HG03159 (cell line): ENCODE data around the gene UBAC2.
"Not testable (repeated sequence)": the region's sequence is repeated elsewhere in the genome, so short reads cannot be mapped to it uniquely, and the experiment has no call there.

Experiments used
- ATAC-seq: cut with Tn5 transposase; IDR thresholded peaks from one replicate; pipeline ENCODE4 v1.9.1; 2021; ENCODE audit warnings: mild to moderate bottlenecking, moderate library complexity; ENCODE audit not compliant: unreplicated experiment

The UBAC2 gene

GRCh38 chr13:99182439-99182838 is 18.2 kb upstream of the UBAC2 start:
- no peak for ATAC-seq

DNA sequence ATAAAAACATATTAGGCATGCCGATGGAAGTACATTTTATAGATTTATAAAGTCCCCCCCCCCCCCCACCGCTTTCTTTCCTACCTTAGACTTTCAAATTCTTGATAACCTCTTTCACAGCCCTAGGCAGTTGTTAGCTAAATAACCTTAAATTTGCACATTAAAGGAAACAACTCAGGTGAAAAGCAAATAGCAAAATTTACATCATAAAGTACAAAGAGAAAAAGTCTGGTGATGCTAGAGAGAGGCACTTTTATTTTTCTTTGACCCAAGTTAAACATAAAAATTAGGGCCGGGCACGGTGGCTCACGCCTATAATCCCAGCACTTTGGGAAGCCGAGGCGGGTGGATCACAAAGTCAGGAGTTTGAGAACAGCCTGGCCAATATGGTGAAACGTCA is 15.0 kb upstream of the UBAC2 start:
- ATAC-seq: no peak

- no peak for ATAC-seq
These were observed 10.3 kb upstream of the UBAC2 start for GRCh38 chr13:99190147-99190985.

DNA sequence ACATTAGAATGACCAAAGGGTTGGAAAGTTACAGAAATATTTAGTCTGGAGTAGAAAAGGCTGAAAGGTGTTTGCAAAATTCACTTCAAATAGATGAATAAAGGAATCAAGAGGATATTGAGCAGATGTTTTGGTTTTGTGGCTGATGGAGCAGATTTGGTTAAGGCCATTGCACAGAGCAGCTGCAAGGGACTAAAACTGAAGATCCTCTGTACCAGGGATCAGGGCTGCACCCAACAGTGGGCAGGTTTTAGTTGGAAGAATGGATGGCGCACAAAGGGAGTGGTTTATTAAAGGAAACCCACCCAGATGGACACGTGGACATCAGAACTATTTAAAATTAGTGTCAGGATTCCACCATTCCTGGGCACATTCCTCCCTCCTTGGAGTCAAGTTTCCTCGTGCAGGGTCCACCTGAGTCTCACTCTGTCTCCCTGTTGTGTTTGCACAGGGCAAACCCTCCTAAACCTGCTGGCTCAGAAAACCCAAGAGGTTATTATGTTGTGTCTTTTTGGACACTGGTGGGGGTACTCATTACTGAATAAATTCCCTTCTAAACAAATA is 9.2 kb upstream of the UBAC2 start:
- no peak for ATAC-seq

DNA sequence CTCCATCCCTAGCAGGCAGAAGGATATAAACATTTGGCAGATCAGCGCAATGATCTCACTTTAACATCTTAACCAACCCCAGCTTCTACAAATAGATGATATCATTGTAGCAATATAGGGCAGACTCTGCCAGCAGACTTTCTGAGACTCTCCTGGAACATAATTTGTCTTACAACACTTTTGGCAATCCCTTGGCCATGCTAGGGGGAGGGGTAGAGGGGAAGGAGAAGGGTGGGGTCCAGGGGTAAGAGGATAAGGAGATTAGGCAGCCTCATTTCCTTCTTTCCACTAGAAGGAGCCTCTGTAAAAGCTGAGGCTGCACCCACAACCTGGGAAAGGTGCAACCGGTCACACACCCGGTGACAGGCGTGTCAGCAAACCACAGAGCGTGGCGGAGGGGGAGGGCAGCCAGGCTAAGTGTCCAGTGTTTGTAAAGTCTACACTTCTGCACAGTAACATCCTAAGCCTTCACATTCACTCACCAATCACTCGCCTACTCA is 8.7 kb upstream of the UBAC2 start:
- no peak for ATAC-seq

GRCh38 chr13:99192480-99192879 is 8.2 kb upstream of the UBAC2 start:
- no peak for ATAC-seq

DNA sequence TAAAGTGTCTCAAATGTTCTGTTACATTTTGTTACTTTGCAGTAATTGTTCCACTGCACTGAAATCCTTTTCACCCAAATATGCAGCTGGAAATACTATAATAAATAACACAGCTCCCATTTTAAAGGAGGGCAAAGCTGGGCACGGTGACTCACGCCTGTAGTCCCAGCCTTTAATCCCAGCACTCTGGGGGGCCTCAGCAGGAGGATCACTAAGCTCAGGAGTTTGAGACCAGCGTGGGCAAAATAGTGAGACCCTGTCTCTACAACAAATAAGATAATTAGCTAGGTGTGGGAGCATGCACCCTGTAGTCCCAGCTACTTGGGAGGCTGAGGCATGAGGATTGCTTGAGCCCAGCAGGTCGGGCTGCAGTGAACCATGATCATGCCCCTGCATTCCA is 7.5 kb upstream of the UBAC2 start:
- no peak for ATAC-seq

DNA sequence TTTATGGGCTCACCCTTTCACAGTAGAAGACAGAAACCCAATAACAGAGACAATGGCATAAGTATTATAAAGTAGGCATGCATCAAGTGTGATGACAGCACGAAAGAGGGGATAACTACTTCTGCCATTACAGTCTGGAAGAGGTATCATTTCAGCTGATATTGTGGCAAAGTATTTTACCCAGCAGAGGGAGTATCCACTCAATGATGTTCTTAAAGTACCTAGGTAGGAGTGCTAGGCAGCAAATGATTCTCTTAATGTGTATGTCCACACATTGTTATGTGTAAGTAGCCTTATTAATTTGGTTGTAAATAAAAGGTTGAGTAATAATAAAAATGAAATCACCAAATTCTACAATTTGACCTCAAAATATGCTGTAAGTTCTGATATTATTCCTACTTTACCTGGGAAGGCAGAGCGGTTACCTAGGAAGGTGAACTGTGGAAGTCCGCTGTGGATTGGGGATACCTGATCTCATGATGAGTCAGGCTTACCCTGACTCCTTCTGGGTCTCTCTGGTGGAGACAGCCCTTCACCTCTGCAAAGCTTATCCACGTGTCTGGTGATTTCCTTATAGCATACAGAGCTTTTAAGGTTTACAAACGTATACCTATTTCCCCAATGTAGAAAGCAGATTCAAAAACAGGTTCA is 4.1 kb upstream of the UBAC2 start:
- no peak for ATAC-seq

- ATAC-seq: no peak
These were observed 3.5 kb upstream of the UBAC2 start for GRCh38 chr13:99197117-99197651.

- ATAC-seq: peak; percentile 1
These were observed 868 bp upstream of the UBAC2 start for GRCh38 chr13:99199541-99200431.

DNA sequence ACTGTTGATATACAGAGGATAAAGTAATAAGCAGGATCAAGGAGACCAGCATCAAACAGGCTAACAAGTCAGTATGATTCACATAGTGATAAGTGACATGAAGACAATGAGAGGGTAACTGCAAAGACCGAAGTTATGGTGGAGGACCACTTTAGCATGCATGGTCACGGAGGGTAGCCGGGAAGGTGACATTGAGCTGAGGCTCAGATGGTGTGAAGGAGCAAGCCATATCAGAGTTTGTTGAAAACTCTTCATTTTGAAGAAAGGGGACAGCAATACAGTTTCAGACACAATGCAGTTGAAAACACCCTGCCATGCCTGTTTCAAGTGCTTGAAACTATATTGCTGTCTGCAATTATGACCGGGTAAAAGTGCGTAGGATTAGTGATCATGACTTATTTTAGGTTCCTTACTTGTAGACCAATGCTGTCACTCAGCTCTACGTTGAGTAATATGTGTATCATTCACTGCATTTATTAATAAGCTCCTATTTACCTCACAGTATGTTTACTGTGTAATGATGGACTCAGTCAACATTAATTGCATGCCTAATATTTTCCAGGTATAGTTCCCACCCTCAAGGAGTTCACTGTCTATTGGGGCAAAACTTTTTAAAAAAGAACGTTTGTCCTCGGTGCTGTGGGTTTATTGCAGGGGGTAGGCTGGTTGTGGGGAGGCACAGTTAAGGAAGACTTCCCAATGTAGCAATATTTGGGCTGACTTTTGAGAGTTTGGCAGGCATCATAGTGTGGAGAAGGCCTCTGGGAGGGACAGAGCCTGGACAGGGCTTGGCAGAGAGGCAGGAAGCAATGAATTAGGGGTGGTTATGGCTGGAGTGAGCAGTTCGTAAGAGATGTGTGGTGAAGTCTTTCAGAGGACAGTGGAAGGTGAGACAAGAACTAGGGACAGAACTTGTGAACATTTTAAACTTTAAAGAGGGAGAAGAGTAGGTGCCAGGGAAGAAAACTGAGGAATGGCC is 3.2 kb downstream of the UBAC2 start:
- ATAC-seq: no peak

- no peak for ATAC-seq
These were observed 5.1 kb downstream of the UBAC2 start for GRCh38 chr13:99205621-99206220.

DNA sequence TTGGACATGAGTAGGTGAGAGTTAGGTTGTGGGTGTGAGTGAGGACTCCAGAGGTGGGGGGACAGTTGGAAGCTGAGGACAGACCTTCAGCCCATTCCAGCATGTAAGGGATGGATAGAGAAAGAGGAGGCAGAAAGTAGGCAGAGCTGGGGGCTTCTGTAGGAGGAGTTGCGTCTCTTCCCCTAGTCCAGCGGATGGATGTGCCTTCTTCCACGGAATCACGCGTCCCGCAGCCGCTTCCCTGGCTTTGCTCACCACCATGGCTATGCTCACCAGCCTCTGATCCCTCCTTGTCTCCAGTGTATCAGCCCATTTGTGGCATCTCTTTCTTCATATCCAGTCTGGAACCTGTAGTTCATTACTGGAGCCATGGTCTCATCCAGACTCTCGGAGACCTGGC is 5.6 kb downstream of the UBAC2 start:
- no peak for ATAC-seq

DNA sequence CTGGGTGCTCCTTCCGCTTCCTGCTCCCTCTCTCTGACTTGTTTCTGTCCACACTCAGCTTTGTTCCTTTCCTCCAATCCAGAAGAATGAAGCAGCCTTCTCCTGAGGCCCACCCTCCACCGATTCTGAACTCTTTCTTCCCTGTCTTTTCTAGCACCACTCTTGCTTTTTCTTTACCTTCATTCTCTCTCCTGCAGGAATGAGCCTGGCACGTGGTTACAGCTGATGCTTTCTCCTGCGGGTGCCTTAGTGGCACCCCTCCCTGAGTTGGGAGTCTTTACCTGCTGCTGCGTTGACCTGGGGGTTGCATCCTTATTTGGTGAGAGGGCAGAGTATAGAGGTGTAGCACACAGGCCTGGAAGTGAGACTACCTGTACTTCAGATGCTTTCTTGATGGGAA is 6.2 kb downstream of the UBAC2 start:
- ATAC-seq: no peak

- no peak for ATAC-seq
These were observed 6.9 kb downstream of the UBAC2 start for GRCh38 chr13:99207511-99207910.

DNA sequence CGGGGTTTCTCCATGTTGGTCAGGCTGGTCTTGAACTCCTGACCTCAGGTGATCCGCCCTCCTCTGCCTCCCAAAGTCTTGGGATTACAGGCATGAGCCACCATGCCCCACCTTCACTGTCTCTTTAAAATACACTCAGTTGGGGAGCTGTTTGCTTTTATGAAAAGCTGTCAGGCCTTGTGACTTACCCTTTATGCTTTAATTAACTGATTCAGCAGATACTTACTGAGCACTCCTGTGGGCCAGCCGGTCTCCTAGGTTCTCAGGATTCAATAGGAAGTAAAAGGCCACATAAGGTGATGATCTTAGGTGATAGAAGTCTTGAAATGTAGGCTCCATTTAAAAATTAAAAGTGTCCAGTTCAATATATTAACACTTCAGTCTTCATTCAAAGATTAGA is 7.5 kb downstream of the UBAC2 start:
- ATAC-seq: no peak

DNA sequence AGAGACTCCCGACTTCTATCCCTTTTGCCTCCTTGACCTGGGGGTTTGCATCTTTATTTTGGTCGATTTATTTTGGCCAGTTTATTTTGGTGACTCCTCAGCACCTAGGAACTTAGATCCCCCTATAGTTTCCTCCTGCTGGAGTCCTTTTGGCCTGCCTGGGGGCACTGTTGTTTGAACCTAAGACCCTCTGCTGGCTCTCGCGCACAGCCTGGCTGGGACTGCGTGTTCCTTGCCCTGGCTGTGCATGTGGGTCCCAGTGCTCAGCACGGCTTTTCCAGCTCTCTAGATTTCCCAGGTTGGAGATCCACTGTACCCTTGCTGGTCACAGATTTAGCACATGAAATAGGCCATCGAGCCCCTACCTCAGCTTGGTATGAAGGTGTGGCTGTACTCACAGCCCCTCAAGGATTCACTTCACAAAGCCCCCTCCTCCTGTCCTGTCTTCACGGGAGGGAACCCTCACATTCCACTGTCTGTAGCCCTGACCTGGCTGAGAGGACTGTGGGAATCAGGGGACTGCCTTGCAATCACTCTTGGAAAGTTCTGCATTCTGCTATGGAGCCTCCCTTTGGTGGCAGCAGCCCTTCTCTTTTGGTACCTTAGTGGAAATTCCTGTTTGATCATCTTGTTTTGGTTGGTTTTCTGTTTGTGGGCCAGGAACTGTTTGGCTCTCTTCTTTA is 8.3 kb downstream of the UBAC2 start:
- ATAC-seq: no peak

DNA sequence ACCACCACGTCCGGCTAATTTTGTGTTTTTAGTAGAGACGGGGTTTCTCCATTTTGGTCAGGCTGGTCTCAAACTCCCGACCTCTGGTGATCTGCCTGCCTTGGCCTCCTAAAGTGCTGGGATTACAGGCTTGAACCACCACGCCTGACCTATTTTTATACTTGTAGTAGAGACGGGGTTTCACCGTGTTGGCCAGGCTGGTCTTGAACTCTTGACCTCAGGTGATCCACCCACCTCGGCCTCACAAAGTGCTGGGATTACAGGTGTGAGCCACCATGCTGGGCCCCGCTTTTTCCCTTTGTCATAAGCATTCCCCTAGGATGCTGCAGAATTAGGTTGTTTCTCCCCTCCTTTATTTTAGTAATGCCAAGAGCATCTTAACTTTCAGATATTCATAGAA is 10.0 kb downstream of the UBAC2 start:
- ATAC-seq: not testable (repeated sequence)
